GM19023 (cell line): ENCODE measurements around the gene UGT2B15.
"Not testable (repeated sequence)": the region's sequence is repeated elsewhere in the genome, so short reads cannot be mapped to it uniquely, and the experiment has no call there.

ENCODE experiments used
- ATAC-seq: cut with Tn5 transposase; IDR thresholded peaks from one replicate; pipeline ENCODE4 v1.9.1; 2021; ENCODE audit warnings: mild to moderate bottlenecking, moderate library complexity; ENCODE audit not compliant: unreplicated experiment

Gene UGT2B15

GRCh38 chr4:68670479-68670939, at the start of gene UGT2B15:
UGT2B15 (minus strand) TSS chr4:68670652; CDS start chr4:68670618, 34 bp downstream.
- not testable (repeated sequence) for ATAC-seq

- no peak for ATAC-seq
Measured at GRCh38 chr4:68719075-68719473, 48.6 kb upstream of the UGT2B15 start.

GRCh38 chr4:68718447-68719074, 48.1 kb upstream of the UGT2B15 start:
- ATAC-seq: no peak

GRCh38 chr4:68717999-68718398, 47.5 kb upstream of the UGT2B15 start:
- no peak for ATAC-seq

- no peak for ATAC-seq
Measured at GRCh38 chr4:68714400-68714799, 43.9 kb upstream of the UGT2B15 start.

- no peak for ATAC-seq
Measured at GRCh38 chr4:68712207-68712606, 41.8 kb upstream of the UGT2B15 start.

- ATAC-seq: no peak
Measured at GRCh38 chr4:68708566-68708965, 38.1 kb upstream of the UGT2B15 start.

- not testable (repeated sequence) for ATAC-seq
Measured at GRCh38 chr4:68703168-68703567, 32.7 kb upstream of the UGT2B15 start.

GRCh38 chr4:68700152-68700551, 29.7 kb upstream of the UGT2B15 start:
- no peak for ATAC-seq

GRCh38 chr4:68693325-68694075, 23.0 kb upstream of the UGT2B15 start:
- ATAC-seq: no peak

GRCh38 chr4:68691186-68691585, 20.7 kb upstream of the UGT2B15 start:
- ATAC-seq: no peak

GRCh38 chr4:68683034-68683433, 12.6 kb upstream of the UGT2B15 start:
- no peak for ATAC-seq

GRCh38 chr4:68681298-68681697, 10.8 kb upstream of the UGT2B15 start:
- ATAC-seq: not testable (repeated sequence)

GRCh38 chr4:68673143-68673542, 2.7 kb upstream of the UGT2B15 start:
- ATAC-seq: no peak

GRCh38 chr4:68671217-68671616, 765 bp upstream of the UGT2B15 start:
- not testable (repeated sequence) for ATAC-seq

- ATAC-seq: not testable (repeated sequence)
Measured at GRCh38 chr4:68668537-68669163, 1.8 kb downstream of the UGT2B15 start.

- not testable (repeated sequence) for ATAC-seq
Measured at GRCh38 chr4:68667551-68667950, 2.9 kb downstream of the UGT2B15 start.

- not testable (repeated sequence) for ATAC-seq
Measured at GRCh38 chr4:68664721-68665120, 5.7 kb downstream of the UGT2B15 start.

GRCh38 chr4:68662836-68663574, 7.4 kb downstream of the UGT2B15 start:
- ATAC-seq: not testable (repeated sequence)

- ATAC-seq: no peak
Measured at GRCh38 chr4:68658672-68659071, 11.8 kb downstream of the UGT2B15 start.

GRCh38 chr4:68657022-68657594, 13.3 kb downstream of the UGT2B15 start:
- ATAC-seq: peak; percentile 65
